IPS-20b (cell line): ENCODE measurements around the gene HSD17B8.

Experiments used
- H3K27ac ChIP-seq: one replicate; pipeline ENCODE4 v1.5.1; 2013; ENCODE audit warnings: low read length
- H3K27me3 ChIP-seq: 2 replicates; pipeline ENCODE4 v1.6.1; 2013; ENCODE audit warnings: mild to moderate bottlenecking, low read length, inconsistent platforms; ENCODE audit not compliant: insufficient read depth
- H3K36me3 ChIP-seq: 2 replicates; pipeline ENCODE4 v1.6.1; 2013; ENCODE audit warnings: low read depth, mild to moderate bottlenecking, inconsistent platforms, low read length, moderate library complexity; ENCODE audit not compliant: insufficient read depth
- H3K4me1 ChIP-seq: 2 replicates; pipeline ENCODE4 v1.6.1; 2013; ENCODE audit warnings: mild to moderate bottlenecking, control low read depth, inconsistent platforms, low read length, moderate library complexity; ENCODE audit not compliant: insufficient read depth
- H3K4me3 ChIP-seq: 2 replicates; pipeline ENCODE4 v1.5.1; 2013; ENCODE audit warnings: mild to moderate bottlenecking, low read length, inconsistent platforms
- H3K9ac ChIP-seq: 2 replicates; pipeline ENCODE4 v1.6.1; 2013; ENCODE audit warnings: low read depth, mild to moderate bottlenecking, inconsistent platforms, low read length, moderate library complexity
- H3K9me3 ChIP-seq: 2 replicates; pipeline ENCODE4 v1.6.1; 2013; ENCODE audit warnings: mild to moderate bottlenecking, low read depth, low read length, inconsistent platforms; ENCODE audit not compliant: insufficient read depth

HSD17B8 gene

DNA sequence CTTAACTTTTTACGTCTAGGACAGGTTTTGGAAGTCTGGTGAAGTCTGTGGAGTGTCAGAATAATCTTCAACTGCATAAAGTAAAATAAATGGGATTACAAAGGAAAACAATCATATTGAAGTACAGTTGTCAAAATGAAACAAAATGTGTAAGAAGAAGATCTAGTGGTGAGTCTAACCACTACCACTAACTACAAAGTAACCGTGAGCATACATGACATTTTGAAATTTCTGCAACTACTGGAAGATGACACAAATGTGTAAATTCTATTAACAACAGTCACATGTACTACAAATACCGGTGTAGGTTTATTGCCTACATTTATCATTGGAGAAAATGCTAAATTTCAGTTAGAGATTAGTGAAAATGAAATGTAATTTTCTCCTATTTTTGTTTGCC is 37.5 kb downstream of the HSD17B8 start:
- Histone ChIP-seq H3K9ac (no peak overlapping the region), H3K4me1 (no peaks in the 10 kb centered on the region), H3K36me3 (no peaks in the 10 kb centered on the region), H3K27me3 (peaks cover 40% of the 10 kb centered on the region), H3K9me3 (no peaks in the 10 kb centered on the region), H3K4me3 (no peak overlapping the region), H3K27ac (no peak overlapping the region)

GRCh38 chr6:33243476-33243875 is 39.0 kb downstream of the HSD17B8 start:
- Histone ChIP-seq H3K36me3 (no peaks in the 10 kb centered on the region), H3K27me3 (peaks cover 55% of the 10 kb centered on the region), H3K9ac (no peak overlapping the region), H3K27ac (no peak overlapping the region), H3K9me3 (no peaks in the 10 kb centered on the region), H3K4me1 (no peaks in the 10 kb centered on the region; the same call in 1 of the 2 replicates), H3K4me3 (no peak overlapping the region)

DNA sequence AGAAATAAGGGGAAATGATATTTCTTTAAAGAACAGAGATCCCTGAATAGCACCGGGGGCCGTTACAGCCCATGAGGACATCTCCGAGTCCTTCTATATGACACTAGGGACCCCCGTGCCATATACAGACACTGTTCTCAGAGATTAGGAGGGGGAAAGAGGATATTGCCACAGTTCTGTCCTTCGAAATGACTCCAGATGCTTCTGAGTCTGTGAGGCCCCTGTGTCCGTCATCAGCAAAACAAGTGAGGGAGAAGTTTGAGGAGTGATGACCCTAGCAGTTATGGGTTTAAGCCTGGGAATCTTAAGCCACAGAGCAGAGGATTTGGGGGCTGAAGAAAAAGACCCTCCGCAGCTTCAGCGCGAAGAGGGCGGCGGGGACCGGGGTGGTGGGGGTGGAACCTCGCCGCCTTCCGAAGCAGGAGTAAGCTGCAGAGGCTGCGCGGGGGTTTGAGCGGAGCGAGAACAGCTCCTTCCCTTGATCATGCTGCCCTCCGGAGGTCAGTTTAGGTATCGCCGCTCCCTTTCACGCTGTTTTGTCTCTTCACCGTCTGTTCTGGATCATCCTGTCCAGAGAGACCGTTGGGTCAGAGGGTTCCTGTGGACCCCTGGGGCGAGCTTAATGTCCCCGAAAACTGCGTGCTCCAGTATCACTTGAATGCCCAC is 43.7 kb downstream of the HSD17B8 start:
- Histone ChIP-seq H3K36me3 (peaks cover 10% of the 10 kb centered on the region), H3K4me1 (peaks cover 7% of the 10 kb centered on the region; the same call in 1 of the 2 replicates), H3K4me3 (peak overlapping the region; percentile 93), H3K9me3 (no peaks in the 10 kb centered on the region), H3K27ac (no peak overlapping the region), H3K27me3 (peaks cover 38% of the 10 kb centered on the region), H3K9ac (peak overlapping the region; percentile 74; the same call in 1 of the 2 replicates)

- H3K27ac ChIP-seq = no peak overlapping the region
- peak overlapping the region; percentile 93 for H3K4me3 ChIP-seq
- H3K27me3 ChIP-seq = peaks cover 33% of the 10 kb centered on the region
- peaks cover 10% of the 10 kb centered on the region for H3K36me3 ChIP-seq
- peak overlapping the region; percentile 58; the same call in 1 of the 2 replicates for H3K9ac ChIP-seq
- H3K4me1 ChIP-seq = peaks cover 7% of the 10 kb centered on the region; the same call in 1 of the 2 replicates
- H3K9me3 ChIP-seq = no peaks in the 10 kb centered on the region
Measured at GRCh38 chr6:33248643-33248931, 44.1 kb downstream of the HSD17B8 start.

DNA sequence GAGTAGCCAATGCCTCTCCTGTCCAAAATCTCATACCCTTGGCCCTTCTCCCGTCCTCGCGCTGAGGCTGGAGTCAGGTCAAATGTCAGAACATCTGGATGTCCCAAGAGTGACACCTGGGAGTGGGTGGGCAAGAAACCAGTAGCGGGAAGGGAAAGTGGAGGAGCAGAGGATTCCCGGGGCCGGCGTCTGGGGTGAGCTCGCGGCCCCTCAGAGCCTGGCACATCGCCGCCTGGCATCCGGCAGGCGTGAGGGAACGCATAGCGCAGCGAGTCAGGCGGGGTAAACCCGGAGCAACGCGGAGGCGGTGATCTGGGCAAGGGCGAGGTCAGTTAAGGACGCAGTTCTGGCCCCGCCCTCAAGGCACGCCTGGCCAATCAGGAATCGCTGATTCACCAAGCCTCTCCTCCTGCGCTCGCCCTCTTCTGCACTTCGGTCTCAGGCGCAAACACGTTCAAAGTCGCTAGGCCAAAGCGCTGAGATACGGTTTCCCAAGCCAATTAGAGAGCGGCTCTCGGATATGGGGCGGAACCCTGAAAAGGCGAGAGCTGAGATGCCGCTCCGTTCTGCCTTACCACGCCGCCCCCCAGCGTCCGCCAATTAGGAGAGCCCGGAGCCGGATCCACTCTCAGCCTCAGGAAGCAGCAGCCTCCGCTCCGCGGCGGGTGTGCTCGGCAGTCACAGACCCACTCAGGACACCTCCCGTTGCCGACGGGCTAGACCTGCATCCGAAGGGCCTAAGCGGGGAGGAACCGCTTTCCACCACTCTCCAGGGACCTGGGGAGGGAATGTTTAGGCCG is 44.7 kb downstream of the HSD17B8 start:
- peaks cover 33% of the 10 kb centered on the region for H3K27me3 ChIP-seq
- H3K27ac ChIP-seq = peak overlapping the region; percentile 61
- peaks cover 10% of the 10 kb centered on the region for H3K36me3 ChIP-seq
- H3K4me3 ChIP-seq = peak overlapping the region; percentile 93
- peaks cover 7% of the 10 kb centered on the region; the same call in 1 of the 2 replicates for H3K4me1 ChIP-seq
- H3K9ac ChIP-seq = peak overlapping the region; percentile 92
- H3K9me3 ChIP-seq = no peaks in the 10 kb centered on the region

- H3K27ac ChIP-seq = peak overlapping the region; percentile 61
- peaks cover 33% of the 10 kb centered on the region for H3K27me3 ChIP-seq
- peaks cover 7% of the 10 kb centered on the region; the same call in 1 of the 2 replicates for H3K4me1 ChIP-seq
- H3K9ac ChIP-seq = peak overlapping the region; percentile 92
- peak overlapping the region; percentile 93 for H3K4me3 ChIP-seq
- H3K9me3 ChIP-seq = no peaks in the 10 kb centered on the region
- H3K36me3 ChIP-seq = peaks cover 10% of the 10 kb centered on the region
Measured at GRCh38 chr6:33249732-33250630, 45.5 kb downstream of the HSD17B8 start.

DNA sequence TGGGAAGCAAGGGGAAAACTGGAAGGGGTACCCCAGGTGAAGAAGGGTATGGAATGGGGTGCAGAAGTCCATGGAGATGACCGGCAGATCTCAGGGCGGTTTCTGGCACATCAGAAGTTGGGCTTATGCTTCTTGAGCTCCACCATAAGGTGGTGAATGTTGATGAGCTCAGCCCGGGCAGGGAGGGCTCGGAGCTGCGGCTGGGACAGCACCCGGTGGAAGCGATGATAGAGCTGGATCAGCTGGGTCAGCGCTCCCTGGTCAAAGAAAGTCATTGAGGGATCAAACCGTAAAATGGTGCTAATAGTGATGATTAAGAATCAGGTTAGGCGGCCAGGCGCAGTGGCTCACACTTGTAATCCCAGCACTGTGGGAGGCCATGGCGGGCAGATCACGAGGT is 46.3 kb downstream of the HSD17B8 start:
- Histone ChIP-seq H3K36me3 (peaks cover 10% of the 10 kb centered on the region), H3K9ac (no peak overlapping the region), H3K27ac (no peak overlapping the region), H3K4me3 (no peak overlapping the region), H3K27me3 (peaks cover 33% of the 10 kb centered on the region), H3K4me1 (peaks cover 7% of the 10 kb centered on the region; the same call in 1 of the 2 replicates), H3K9me3 (no peaks in the 10 kb centered on the region)

GRCh38 chr6:33251395-33252012 is 47.0 kb downstream of the HSD17B8 start:
- peaks cover 10% of the 10 kb centered on the region for H3K36me3 ChIP-seq
- H3K4me3 ChIP-seq = no peak overlapping the region
- H3K9ac ChIP-seq = no peak overlapping the region
- H3K27me3 ChIP-seq = peaks cover 25% of the 10 kb centered on the region
- no peaks in the 10 kb centered on the region for H3K9me3 ChIP-seq
- H3K27ac ChIP-seq = no peak overlapping the region
- peaks cover 7% of the 10 kb centered on the region; the same call in 1 of the 2 replicates for H3K4me1 ChIP-seq

DNA sequence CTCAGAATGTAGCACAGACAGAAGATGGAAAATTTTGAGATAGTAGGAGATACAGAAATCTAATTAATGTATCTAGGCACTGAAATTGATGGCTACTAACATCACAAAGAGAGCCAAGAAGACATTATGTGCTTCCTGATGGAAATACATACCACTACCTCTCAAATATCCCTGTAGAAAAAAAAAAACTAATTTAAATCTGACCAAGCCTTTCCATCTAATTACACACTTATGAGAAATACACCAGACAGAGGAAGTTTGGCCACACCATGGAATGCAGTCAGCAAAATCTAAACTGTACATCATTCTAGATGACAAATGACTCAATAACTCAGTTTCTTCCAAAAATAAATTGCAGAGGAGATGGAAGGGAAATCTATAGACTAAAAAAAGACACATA is 48.3 kb downstream of the HSD17B8 start:
- Histone ChIP-seq H3K27me3 (peaks cover 12% of the 10 kb centered on the region), H3K9me3 (no peaks in the 10 kb centered on the region), H3K9ac (no peak overlapping the region), H3K4me3 (no peak overlapping the region), H3K27ac (no peak overlapping the region), H3K36me3 (peaks cover 10% of the 10 kb centered on the region), H3K4me1 (peaks cover 7% of the 10 kb centered on the region; the same call in 1 of the 2 replicates)

DNA sequence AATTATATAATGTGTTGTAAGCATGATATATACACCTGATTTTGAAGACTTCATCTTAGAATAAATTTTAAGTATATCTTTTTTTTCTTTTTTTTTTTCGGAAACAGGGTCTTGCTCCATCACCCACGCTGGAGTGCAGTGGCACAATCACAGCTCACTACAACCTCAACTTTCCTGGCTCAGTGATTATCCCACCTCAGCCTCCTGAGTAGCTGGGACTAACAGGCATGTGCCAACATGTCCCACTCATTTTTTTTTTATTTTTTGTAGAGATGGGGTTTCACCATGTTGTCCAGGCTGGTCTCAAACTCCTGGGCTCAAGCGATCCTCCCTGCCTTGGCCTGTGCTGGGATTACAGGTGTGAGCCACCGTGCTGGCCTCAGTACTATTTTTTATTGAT is 50.1 kb downstream of the HSD17B8 start:
- Histone ChIP-seq H3K27me3 (no peaks in the 10 kb centered on the region), H3K9me3 (no peaks in the 10 kb centered on the region), H3K36me3 (peaks cover 19% of the 10 kb centered on the region), H3K27ac (no peak overlapping the region), H3K4me1 (peaks cover 3% of the 10 kb centered on the region; the same call in 1 of the 2 replicates), H3K4me3 (no peak overlapping the region), H3K9ac (no peak overlapping the region)
